Testis (tissue), 3 donors: Measurements from ENCODE around the gene NDUFV3. TPM values are rescaled to one million over a fixed set of nuclear protein-coding genes. Genes with fewer than 3 reads are reported as not detected.

Source experiments
- DNase-seq: peaks from one replicate; pipeline ENCODE4 v3.0.0-alpha.2; 2019
- H3K27ac ChIP-seq, 2 donors: fragments of 200-600 bp; sonication (generic); one replicate each; pipeline ENCODE4 v1.5.1; 2019
- H3K27me3 ChIP-seq: fragments of 200-600 bp; sonication (generic); one replicate; pipeline ENCODE4 v1.5.1; 2019
- H3K36me3 ChIP-seq: fragments of 200-600 bp; sonication (generic); one replicate; pipeline ENCODE4 v1.5.1; 2017; ENCODE audit warnings: low read depth; ENCODE audit errors: missing control alignments
- H3K4me1 ChIP-seq: fragments of 200-600 bp; sonication (generic); one replicate; pipeline ENCODE4 v1.5.1; 2019
- H3K4me3 ChIP-seq, 2 donors: fragments of 200-600 bp; sonication (generic); one replicate each; pipeline ENCODE4 v1.5.1; 2017 to 2019
- H3K9me3 ChIP-seq: fragments of 200-600 bp; sonication (generic); one replicate; pipeline ENCODE4 v1.5.1; 2017
- POLR2A ChIP-seq: fragments of 450-650 bp; IDR thresholded peaks from one replicate; pipeline ENCODE4 v1.6.1; 2017; ENCODE audit warnings: antibody characterized with exemption, mild to moderate bottlenecking, moderate library complexity
- WGBS, 2 donors: methylation state at CpG; one replicate each; pipeline ENCODE4 v1.1.5; 2018; 5-methylcytosine and 5-hydroxymethylcytosine counted together
- intact Hi-C: fragments of 100-400 bp; cut with DNase I; formaldehyde crosslinking; loops from one replicate; pipeline ENCODE4 v1.15.1; 2023; ENCODE audit warnings: low total_unique reads
- polyA plus RNA-seq: library from polyadenylated mRNA; stranded (reverse); fragments of 350-450 nt; fragmentation: Illumina TruSeq; extraction: RNeasy Lipid Tissue Mini Kit (QIAGEN cat#74804); gene quantifications from one replicate; pipeline ENCODE4 v1.2.3, GENCODE V29; 2014; ENCODE audit warnings: low read depth, low replicate concordance; ENCODE audit not compliant: insufficient read depth
- total RNA-seq, 2 donors: library from RNA; depleted of rRNA; stranded (reverse); fragments of >200 nt; gene quantifications; one replicate each; pipeline ENCODE4 v1.2.3, GENCODE V29; 2016
- TF ChIP-seq, protein P1 (sequence below), 3 experiments: fragments of 450-650 bp in 2 of 3; fragments of 200-600 bp in 1 of 3; sonication (generic) in 1 of 3; IDR thresholded peaks; one replicate each; pipeline ENCODE4 v1.5.1; 2016 to 2019; ENCODE audit warnings: antibody characterized with exemption in 3 of 3, mild to moderate bottlenecking in 2 of 3, moderate library complexity in 1 of 3

The NDUFV3 gene
- total and polyA plus RNA-seq, 3 donors from 2014 or later = 35.2 to 53.3 (median 37.8) TPM

DNA sequence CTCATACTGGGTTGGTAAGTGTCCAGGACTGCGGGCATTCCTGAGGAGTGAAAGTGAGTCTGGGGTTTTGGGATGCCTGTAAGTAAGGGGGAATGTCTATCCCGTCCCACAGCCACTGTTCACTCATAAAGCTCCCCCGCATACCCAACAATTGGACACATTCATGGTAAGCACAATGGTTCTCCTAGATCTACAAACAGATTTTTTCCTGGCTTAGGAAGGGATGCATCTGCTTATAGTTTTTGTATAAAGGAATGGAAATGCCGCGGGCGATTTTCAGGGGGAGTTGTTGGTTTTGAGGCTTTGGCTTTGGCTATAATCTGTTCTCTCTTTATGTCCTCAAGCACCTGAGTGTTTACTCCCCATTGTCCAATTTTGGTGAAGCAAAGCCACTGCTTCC lies 25.2 kb downstream of the NDUFV3 start:
- Histone ChIP-seq H3K4me3 (no peak overlapping the region), H3K27me3 (no peaks in the 10 kb centered on the region), H3K9me3 (no peaks in the 10 kb centered on the region), H3K36me3 (no peaks in the 10 kb centered on the region), H3K27ac (no peak overlapping the region), H3K4me1 (no peaks in the 10 kb centered on the region)
- DNase-seq = no peak
- TF ChIP-seq POLR2A = no peak
- TF ChIP-seq, protein P1, sequence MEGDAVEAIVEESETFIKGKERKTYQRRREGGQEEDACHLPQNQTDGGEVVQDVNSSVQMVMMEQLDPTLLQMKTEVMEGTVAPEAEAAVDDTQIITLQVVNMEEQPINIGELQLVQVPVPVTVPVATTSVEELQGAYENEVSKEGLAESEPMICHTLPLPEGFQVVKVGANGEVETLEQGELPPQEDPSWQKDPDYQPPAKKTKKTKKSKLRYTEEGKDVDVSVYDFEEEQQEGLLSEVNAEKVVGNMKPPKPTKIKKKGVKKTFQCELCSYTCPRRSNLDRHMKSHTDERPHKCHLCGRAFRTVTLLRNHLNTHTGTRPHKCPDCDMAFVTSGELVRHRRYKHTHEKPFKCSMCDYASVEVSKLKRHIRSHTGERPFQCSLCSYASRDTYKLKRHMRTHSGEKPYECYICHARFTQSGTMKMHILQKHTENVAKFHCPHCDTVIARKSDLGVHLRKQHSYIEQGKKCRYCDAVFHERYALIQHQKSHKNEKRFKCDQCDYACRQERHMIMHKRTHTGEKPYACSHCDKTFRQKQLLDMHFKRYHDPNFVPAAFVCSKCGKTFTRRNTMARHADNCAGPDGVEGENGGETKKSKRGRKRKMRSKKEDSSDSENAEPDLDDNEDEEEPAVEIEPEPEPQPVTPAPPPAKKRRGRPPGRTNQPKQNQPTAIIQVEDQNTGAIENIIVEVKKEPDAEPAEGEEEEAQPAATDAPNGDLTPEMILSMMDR (IDR thresholded peaks at IDR 0.05) = no peak
- WGBS, 2 donors = 87 to 95% methylated on average over 6 of the region's 6 CpGs
- intact Hi-C loops = no loop called here

- H3K27me3 ChIP-seq = no peaks in the 10 kb centered on the region
- no peaks in the 10 kb centered on the region for H3K36me3 ChIP-seq
- 70 to 72% methylated on average over 4 of the region's 4 CpGs for WGBS, 2 donors
- no peak for DNase-seq
- no peak overlapping the region for H3K4me3 ChIP-seq
- peaks cover 2% of the 10 kb centered on the region for H3K4me1 ChIP-seq
- H3K9me3 ChIP-seq = no peaks in the 10 kb centered on the region
- H3K27ac ChIP-seq = no peak overlapping the region
- TF ChIP-seq, protein P1 (IDR thresholded peaks at IDR 0.05) = no peak
- TF ChIP-seq POLR2A = no peak
- intact Hi-C loops = no loop called here
These were observed 28.8 kb downstream of the NDUFV3 start for GRCh38 chr21:42921927-42922326.

DNA sequence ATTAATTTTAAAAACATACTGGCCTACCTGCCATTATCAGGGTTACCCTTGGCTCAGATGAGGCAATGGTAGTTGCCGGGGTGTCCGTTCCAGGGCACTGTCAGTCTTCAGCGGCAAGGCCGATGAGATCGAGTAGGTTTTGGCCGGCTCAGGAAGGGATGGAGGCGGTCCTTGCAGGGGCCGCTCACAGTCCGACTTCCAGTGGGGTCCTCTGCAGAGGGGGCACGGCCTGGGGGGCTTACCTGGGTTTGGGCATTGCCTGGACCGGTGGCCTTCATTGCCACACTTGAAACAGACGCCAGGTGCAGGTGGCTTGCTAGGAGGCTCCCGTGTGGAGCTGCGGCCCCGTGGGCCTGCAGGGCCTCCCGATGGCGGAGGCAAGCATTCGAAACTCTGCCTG lies 29.8 kb downstream of the NDUFV3 start:
- peak overlapping the region in 1 of 2 donors; percentile 23 for H3K4me3 ChIP-seq
- no peak for DNase-seq
- WGBS, 2 donors = 54 to 85% methylated on average over 6 to 18 of the region's 18 CpGs
- no peaks in the 10 kb centered on the region for H3K27me3 ChIP-seq
- peaks cover 2% of the 10 kb centered on the region for H3K4me1 ChIP-seq
- intact Hi-C loops = no loop called here
- no peak overlapping the region for H3K27ac ChIP-seq
- no peaks in the 10 kb centered on the region for H3K9me3 ChIP-seq
- TF ChIP-seq POLR2A = no peak
- TF ChIP-seq, protein P1 (IDR thresholded peaks at IDR 0.05) = no peak
- H3K36me3 ChIP-seq = no peaks in the 10 kb centered on the region

GRCh38 chr21:42923553-42924432 lies 30.7 kb downstream of the NDUFV3 start:
- TF ChIP-seq POLR2A = no peak
- TF ChIP-seq, protein P1 (IDR thresholded peaks at IDR 0.05) = peak; percentile 67 to 88 (median 73)
- H3K27me3 ChIP-seq = no peaks in the 10 kb centered on the region
- WGBS, 2 donors = 16 to 21% methylated on average over 18 of the region's 18 CpGs
- H3K27ac ChIP-seq = no peak overlapping the region
- no peaks in the 10 kb centered on the region for H3K36me3 ChIP-seq
- peaks cover 2% of the 10 kb centered on the region for H3K4me1 ChIP-seq
- no peak overlapping the region for H3K4me3 ChIP-seq
- H3K9me3 ChIP-seq = no peaks in the 10 kb centered on the region
- DNase-seq = peak; percentile 88
- intact Hi-C loops = no loop called here

GRCh38 chr21:42924433-42924751 lies 31.3 kb downstream of the NDUFV3 start:
- H3K27me3 ChIP-seq = no peaks in the 10 kb centered on the region
- TF ChIP-seq POLR2A = no peak
- TF ChIP-seq, protein P1 (IDR thresholded peaks at IDR 0.05) = no peak
- H3K4me3 ChIP-seq = no peak overlapping the region
- H3K36me3 ChIP-seq = no peaks in the 10 kb centered on the region
- WGBS, 2 donors = 80 to 90% methylated on average over 6 of the region's 6 CpGs
- intact Hi-C loops = no loop called here
- no peak overlapping the region for H3K27ac ChIP-seq
- no peaks in the 10 kb centered on the region for H3K9me3 ChIP-seq
- no peak for DNase-seq
- peaks cover 2% of the 10 kb centered on the region for H3K4me1 ChIP-seq
